CD4-positive, alpha-beta T cell treated with Interleukin-2 at 100 ng/mL for 4 hours (primary cell): Measurements from ENCODE around the gene ST7L.
"Not testable (repeated sequence)": the region's sequence is repeated elsewhere in the genome, so short reads cannot be mapped to it uniquely, and the experiment has no call there.

Experiments
- DNase-seq: peaks from one replicate; pipeline ENCODE4 v3.0.0-alpha.2; 2020; ENCODE audit warnings: low spot score

ST7L gene, protein sequence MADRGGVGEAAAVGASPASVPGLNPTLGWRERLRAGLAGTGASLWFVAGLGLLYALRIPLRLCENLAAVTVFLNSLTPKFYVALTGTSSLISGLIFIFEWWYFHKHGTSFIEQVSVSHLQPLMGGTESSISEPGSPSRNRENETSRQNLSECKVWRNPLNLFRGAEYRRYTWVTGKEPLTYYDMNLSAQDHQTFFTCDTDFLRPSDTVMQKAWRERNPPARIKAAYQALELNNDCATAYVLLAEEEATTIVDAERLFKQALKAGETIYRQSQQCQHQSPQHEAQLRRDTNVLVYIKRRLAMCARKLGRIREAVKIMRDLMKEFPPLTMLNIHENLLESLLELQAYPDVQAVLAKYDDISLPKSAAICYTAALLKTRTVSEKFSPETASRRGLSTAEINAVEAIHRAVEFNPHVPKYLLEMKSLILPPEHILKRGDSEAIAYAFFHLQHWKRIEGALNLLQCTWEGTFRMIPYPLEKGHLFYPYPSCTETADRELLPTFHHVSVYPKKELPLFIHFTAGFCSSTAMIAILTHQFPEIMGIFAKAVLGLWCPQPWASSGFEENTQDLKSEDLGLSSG

DNA sequence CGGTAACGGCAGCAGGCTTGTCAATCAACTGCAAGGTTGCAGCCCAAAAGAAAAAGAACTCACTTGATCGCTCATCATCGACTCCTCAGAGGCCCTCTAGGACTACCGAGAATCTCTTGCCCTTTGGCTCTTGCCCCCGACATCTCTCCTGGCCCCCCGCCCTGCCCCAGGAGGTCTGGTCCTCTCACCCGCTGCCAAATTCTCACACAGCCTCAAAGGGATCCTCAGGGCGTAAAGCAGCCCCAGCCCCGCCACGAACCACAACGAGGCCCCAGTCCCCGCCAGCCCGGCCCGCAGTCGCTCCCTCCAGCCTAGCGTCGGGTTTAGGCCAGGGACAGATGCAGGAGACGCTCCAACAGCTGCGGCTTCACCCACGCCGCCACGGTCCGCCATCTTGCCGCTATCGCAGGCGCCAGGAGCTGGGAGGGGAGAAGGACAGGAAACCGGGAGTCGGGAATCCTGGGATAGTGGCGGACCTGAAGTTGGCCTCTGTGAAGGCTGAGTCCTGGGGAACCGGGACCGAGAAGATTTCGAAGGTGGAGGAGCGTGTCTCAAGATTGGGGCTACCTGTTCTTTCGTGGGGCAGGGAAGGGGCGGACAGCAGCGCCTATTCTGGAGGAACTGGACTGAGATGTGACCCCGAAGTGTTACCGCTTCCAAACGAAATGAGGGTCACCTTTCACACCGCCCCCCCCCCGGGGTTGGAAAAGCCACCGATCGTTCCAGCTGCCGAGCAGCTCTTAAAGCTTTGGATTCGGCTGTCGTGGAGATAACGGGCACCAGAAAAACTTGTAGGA is at the start of gene ST7L:
Gene ST7L, minus strand, starts transcription at position 421 of the 797 bp plus-strand sequence. Its CDS starts 28 bp downstream, at position 393.
- DNase-seq = peak; percentile 51

- DNase-seq = no peak
Measured at GRCh38 chr1:112666946-112667345, 48.0 kb upstream of the ST7L start.

- no peak for DNase-seq
Measured at GRCh38 chr1:112665857-112666256, 46.9 kb upstream of the ST7L start.

DNA sequence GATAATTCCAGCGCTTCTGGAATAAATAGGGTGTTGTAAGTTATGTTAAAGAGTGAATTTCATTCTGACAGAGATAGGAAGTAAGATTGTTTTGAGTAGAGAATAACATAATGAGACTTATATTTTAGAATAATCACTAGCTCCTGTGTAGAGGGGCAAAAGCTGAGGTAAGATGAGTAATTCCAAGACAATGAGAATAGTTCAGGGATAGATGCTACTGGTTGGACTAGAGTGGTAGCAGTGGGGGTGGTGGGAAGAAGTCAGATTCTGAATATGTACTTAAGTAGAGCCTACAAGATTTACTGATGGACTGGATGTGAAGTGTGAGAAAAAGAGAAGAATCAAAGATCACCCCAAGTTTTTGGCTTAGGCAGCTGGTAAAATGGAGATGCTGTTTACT is 32.3 kb upstream of the ST7L start:
- no peak for DNase-seq

GRCh38 chr1:112646225-112646624 is 27.3 kb upstream of the ST7L start:
- no peak for DNase-seq

DNA sequence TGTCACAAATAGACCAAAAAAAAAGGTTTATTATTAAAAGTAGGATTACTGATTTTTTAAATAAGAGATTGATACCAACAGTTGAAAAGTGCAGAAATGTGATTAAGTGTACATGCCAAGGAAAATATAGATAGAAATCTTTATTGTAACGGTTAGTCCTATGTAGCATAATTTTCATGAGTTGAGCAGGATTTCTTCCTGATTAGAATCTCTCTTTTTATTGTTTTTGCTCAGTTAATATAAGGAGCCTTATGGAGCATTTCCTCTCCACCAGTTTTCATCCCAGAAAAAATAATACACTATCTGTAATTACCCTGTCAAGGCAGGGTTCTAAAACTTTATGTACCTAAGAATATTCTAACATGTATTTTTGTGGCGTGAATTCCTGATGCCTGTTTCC is 24.1 kb upstream of the ST7L start:
- no peak for DNase-seq

GRCh38 chr1:112640437-112640836 is 21.5 kb upstream of the ST7L start:
- DNase-seq = not testable (repeated sequence)

DNA sequence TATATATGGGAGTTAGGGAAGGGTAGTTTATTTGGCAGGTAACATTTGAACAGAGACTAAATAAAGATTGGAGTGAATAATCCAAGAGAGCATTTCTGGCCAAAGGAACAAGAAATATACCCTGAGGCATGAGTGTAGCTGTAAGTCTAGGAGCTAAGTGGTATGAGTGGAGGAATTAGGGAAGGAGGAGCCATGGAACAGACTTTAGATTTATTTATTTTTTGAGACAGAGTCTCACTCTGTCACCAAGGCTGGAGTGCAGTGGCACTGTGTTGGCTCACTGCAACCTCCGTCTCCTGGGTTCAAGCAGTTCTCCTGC is 19.1 kb upstream of the ST7L start:
- DNase-seq = no peak

DNA sequence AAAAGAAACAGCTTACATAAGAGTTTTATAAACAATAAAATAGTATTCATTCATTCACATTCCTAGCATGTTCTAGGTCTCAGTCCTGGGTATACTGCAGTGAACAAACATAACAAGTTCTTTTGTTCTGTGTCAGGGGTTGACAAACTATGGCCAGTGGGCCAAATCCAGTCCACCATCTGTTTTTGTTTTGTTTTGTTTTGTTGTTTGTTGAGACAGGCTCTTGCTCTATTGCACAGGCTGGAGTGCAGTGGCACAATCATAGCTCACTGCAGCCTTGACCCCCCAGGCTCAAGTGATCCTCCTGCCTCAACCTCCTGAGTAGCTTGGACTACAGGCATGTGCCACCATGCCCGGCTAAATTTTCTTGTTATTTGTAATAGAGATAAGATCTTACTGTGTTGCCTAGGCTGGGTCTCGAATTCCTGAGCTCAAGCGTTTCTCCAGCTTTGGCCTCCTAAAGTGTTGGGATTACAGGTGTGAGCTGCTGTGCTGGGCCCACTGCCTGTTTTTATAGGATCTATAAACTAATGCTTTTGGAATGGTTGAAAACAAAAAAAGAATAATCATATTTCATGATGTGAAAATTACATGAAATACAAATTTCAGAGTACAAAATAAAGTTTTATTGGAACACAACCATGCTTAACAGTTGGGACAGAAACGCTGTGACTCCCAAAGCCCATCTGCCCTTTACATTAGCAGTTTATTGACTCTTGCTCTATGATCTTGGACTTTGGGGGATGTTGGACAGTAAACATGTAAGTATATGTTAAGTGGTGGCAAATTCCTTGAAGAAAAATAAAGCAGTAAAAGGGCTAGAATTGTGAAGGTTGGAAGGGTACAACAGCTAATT is 18.5 kb upstream of the ST7L start:
- no peak for DNase-seq

GRCh38 chr1:112636597-112637253 is 17.8 kb upstream of the ST7L start:
- no peak for DNase-seq

DNA sequence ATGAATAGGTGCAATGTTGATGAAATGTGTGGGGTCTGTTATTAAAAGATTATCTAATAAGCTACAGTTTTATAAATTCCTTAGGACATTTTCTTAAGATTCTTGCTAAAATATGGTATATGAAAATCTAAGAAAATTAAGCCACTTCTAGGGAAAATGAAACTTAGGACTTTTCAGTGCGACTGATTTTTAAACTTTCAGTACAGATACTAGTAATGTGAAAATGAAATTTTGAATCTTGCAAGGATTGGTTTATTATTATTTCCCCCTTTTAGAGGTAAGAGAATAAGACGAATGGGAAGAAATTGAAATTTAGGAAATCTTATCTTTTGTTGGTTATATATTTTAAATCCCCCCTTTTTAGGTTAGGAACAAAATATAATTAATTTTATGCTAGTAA is 17.1 kb upstream of the ST7L start:
- no peak for DNase-seq

GRCh38 chr1:112634367-112634766 is 15.4 kb upstream of the ST7L start:
- DNase-seq = no peak

- DNase-seq = no peak
Measured at GRCh38 chr1:112633628-112634027, 14.7 kb upstream of the ST7L start.

GRCh38 chr1:112629256-112629655 is 10.3 kb upstream of the ST7L start:
- DNase-seq = no peak

- no peak for DNase-seq
Measured at GRCh38 chr1:112628516-112628915, 9.6 kb upstream of the ST7L start.

DNA sequence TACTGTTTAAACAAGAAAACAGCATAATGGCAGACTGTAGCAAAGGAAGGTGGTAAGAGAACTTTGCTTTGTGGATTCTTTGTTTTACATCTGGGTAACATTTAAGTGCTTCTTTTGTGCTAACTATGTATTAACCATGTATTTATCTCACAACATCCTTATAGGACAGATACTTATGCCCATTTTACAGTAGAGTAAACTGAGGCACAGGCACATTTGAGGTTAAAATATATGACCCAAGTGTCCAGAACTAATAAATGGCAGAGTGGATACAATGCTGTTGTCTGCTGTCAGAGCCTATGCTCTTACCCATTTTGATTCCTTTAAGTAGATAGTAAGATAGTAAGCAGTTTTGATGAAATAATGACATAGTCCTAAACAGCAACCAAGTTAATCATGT is 7.9 kb upstream of the ST7L start:
- no peak for DNase-seq

GRCh38 chr1:112626193-112626592 is 7.3 kb upstream of the ST7L start:
- no peak for DNase-seq

DNA sequence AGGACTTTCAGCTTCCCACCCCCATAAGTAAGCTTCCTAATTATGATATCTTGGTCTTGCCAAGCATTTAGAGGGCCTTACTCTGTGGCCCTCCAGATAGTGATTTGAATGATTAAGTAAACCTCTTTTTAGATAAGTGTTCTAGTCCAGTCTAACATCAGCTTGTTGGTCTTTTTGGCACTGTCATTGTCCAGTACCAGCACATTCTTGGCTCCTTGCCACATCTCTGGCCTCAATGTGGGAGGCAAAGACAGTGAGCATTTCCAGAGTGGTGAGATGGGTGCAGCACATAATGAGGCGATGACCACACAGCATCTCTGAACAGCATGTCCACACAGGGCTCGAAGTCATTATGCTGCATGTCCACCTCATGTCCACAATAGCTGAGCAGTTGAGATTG is 6.8 kb upstream of the ST7L start:
- no peak for DNase-seq

- DNase-seq = not testable (repeated sequence)
Measured at GRCh38 chr1:112624493-112624892, 5.6 kb upstream of the ST7L start.

GRCh38 chr1:112620377-112620695 is 1.4 kb upstream of the ST7L start:
- DNase-seq = no peak

DNA sequence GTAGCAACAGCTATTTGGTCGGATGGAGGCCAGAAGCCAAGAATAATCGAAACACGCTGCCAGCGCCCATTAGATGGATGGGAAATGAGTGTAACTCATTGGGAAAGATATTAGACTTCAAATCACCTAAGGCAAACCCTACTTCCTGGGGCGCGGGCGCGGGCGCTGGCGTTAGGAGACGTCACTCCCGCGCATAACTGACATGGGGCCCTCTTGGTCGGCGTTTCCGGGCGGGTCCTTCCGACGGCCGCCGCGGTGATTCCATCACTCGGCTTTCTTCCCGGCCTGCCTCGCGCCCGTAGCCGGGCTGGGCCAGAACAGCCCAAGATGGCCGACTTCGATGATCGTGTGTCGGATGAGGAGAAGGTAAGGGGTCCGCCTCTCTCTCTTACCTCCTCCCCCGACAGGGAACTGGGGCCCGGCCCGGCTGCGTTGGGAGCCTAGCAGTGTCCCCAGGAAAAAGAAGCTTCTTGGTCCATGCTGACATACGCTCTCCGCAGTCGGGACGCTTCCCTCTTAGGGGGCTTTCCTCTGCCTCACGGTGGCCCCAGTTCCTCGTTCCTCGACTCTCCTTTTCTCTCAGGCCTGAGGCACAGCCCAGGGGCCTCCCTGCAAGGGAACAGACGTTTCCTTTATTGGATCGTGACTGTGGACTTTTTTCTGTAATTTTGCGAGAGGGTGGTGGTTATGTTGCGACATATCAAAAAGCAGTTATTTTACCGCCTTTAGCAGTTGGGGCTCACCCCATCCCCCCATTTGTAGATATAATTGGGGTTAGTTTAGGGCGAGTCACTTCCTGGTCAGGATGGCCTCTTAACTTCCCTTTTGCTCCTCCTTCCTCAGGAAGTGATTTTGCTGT is 806 bp upstream of the ST7L start, which contains the start of gene CAPZA1:
Gene CAPZA1, plus strand, starts transcription at position 315 of the 859 bp plus-strand sequence. Its CDS starts 13 bp downstream, at position 328.
- peak; percentile 90 for DNase-seq
